K562 (cell line): Measurements from ENCODE around the gene ITK. TPM values are rescaled to one million over a fixed set of nuclear protein-coding genes. Genes with fewer than 3 reads are reported as not detected.

Source experiments
- ATF3 ChIP-seq, 2 experiments: fragments of 450-650 bp in 1 of 2; sonication (generic) in 1 of 2; formaldehyde crosslinking in 1 of 2; IDR thresholded peaks in 1 of 2; conservative IDR thresholded peaks in 1 of 2; 2 replicates each; pipeline versions ENCODE4 v1.6.1 to v1.8.1; 2016 to 2023; ENCODE audit warnings: mild to moderate bottlenecking in 2 of 2, moderate library complexity in 2 of 2, inconsistent platforms in 1 of 2, missing genetic modification reagents in 1 of 2
- E2F3 ChIP-seq: fragments of 250-450 bp; sonication (Bioruptor Pico); IDR thresholded peaks from 2 replicates; pipeline ENCODE4 v1.4.0; 2020; ENCODE audit warnings: mild to moderate bottlenecking
- FOSL1 ChIP-seq: fragments of 200-800 bp; sonication (Bioruptor generic); conservative IDR thresholded peaks from 2 replicates; pipeline ENCODE4 v1.6.1; 2016; ENCODE audit warnings: missing genetic modification characterization, missing compliant biosample characterization
- FOXP4 ChIP-seq: sonication (generic); formaldehyde crosslinking; IDR thresholded peaks from 2 replicates; pipeline ENCODE4 v1.8.0; 2022; ENCODE audit warnings: mild to moderate bottlenecking, missing genetic modification reagents, borderline replicate concordance
- ILF3 ChIP-seq: fragments of 450-650 bp; IDR thresholded peaks from 2 replicates; pipeline ENCODE4 v1.6.1; 2018; ENCODE audit warnings: antibody characterized with exemption, mild to moderate bottlenecking, moderate library complexity, borderline replicate concordance
- KDM2B ChIP-seq: fragments of 250-450 bp; sonication (Bioruptor Pico); IDR thresholded peaks from 2 replicates; pipeline ENCODE4 v1.8.0; 2021; ENCODE audit warnings: mild to moderate bottlenecking, moderate library complexity
- MAX ChIP-seq: sonication (generic); formaldehyde crosslinking; IDR thresholded peaks from 2 replicates; pipeline ENCODE4 v1.9.0; 2022; ENCODE audit warnings: mild to moderate bottlenecking, missing genetic modification reagents
- MEF2A ChIP-seq: IDR thresholded peaks from 2 replicates; pipeline ENCODE4 v1.6.1; 2011; ENCODE audit warnings: low read depth, mild to moderate bottlenecking, low read length, moderate library complexity; ENCODE audit not compliant: control insufficient read depth
- MXD1 ChIP-seq: fragments of 250-450 bp; sonication (Bioruptor Pico); IDR thresholded peaks from 2 replicates; pipeline ENCODE4 v1.8.0; 2021; ENCODE audit warnings: borderline replicate concordance, mild to moderate bottlenecking, moderate library complexity; ENCODE audit not compliant: poor library complexity, severe bottlenecking
- MYBL2 ChIP-seq, 2 experiments: fragments of 450-650 bp in 1 of 2; sonication (generic) in 1 of 2; formaldehyde crosslinking in 1 of 2; IDR thresholded peaks; 2 replicates each; pipeline versions ENCODE4 v1.6.1 to v1.8.1; 2017 to 2022; ENCODE audit warnings: borderline replicate concordance in 1 of 2, inconsistent platforms in 1 of 2, low read depth in 1 of 2, mild to moderate bottlenecking in 1 of 2, missing genetic modification reagents in 1 of 2, moderate library complexity in 1 of 2
- NFE2 ChIP-seq: IDR thresholded peaks from 2 replicates; pipeline ENCODE4 v1.6.1; 2014; ENCODE audit warnings: antibody characterized with exemption, low read depth
- PHB ChIP-seq: fragments of 250-450 bp; sonication (Bioruptor Pico); IDR thresholded peaks from 2 replicates; pipeline ENCODE4 v1.5.0; 2021
- POLR3A ChIP-seq: IDR thresholded peaks from 2 replicates; pipeline ENCODE4 v1.6.1; 2011; ENCODE audit warnings: borderline replicate concordance, mild to moderate bottlenecking, moderate library complexity; ENCODE audit not compliant: insufficient read length, insufficient read depth; ENCODE audit errors: extremely low read depth
- SAP30 ChIP-seq: fragments of 200-600 bp; sonication (generic); IDR thresholded peaks from 2 replicates; pipeline ENCODE4 v1.6.1; 2012; ENCODE audit warnings: borderline replicate concordance, low read depth, mild to moderate bottlenecking, moderate library complexity, low read length, control low read depth, inconsistent platforms; ENCODE audit not compliant: insufficient read depth, poor library complexity, severe bottlenecking
- SMARCA5 ChIP-seq: fragments of 450-650 bp; IDR thresholded peaks from 2 replicates; pipeline ENCODE4 v1.6.1; 2016
- SRSF1 ChIP-seq: fragments of 200-400 bp; formaldehyde crosslinking; IDR thresholded peaks from 2 replicates; pipeline ENCODE4 v1.6.1; 2017; ENCODE audit warnings: mild to moderate bottlenecking, low read depth, low read length, moderate library complexity
- TAF7 ChIP-seq: fragments of 450-650 bp; IDR thresholded peaks from 2 replicates; pipeline ENCODE4 v1.6.1; 2016; ENCODE audit warnings: missing genetic modification characterization, missing compliant biosample characterization
- XRCC3 ChIP-seq: fragments of 450-650 bp; IDR thresholded peaks from 2 replicates; pipeline ENCODE4 v1.6.1; 2017; ENCODE audit warnings: mild to moderate bottlenecking, moderate library complexity
- YBX1 ChIP-seq: fragments of 450-650 bp; IDR thresholded peaks from 2 replicates; pipeline ENCODE4 v1.7.1; 2016; ENCODE audit warnings: mild to moderate bottlenecking
- ZBTB12 ChIP-seq: fragments of 250-450 bp; sonication (Bioruptor Pico); IDR thresholded peaks from 2 replicates; pipeline ENCODE4 v1.4.0; 2020
- ZNF274 ChIP-seq: IDR thresholded peaks from 2 replicates; pipeline ENCODE4 v1.6.1; 2011; ENCODE audit warnings: low read depth, mild to moderate bottlenecking, low read length, moderate library complexity, borderline replicate concordance
- ZNF583 ChIP-seq: fragments of 250-450 bp; sonication (Bioruptor Pico); IDR thresholded peaks from 2 replicates; pipeline ENCODE4 v1.4.0; 2020
- ZNF589 ChIP-seq: fragments of 200-800 bp; sonication (Bioruptor generic); IDR thresholded peaks from 2 replicates; pipeline ENCODE4 v1.6.1; 2016; ENCODE audit warnings: low read depth, missing genetic modification characterization, missing compliant biosample characterization
- polyA plus RNA-seq, 8 experiments: library from polyadenylated mRNA; depleted of rRNA in 4 of 8; stranded (reverse) in 5 of 8; unstranded in 3 of 8; fragments of >200 nt; fragmentation: Nextera tagmentation in 2 of 8; fragmentation: Illumina TruSeq in 1 of 8; extraction: Ambion mirVana in 2 of 8; extraction: Trizol in 1 of 8; gene quantifications; 2 replicates each; pipeline versions ENCODE4 v1.2.1 to v1.2.3, GENCODE V29; 2011 to 2014; ENCODE audit warnings: inconsistent platforms in 1 of 8, missing spikeins in 1 of 8
- total RNA-seq, 7 experiments: library from RNA; depleted of rRNA in 6 of 7; stranded (reverse); fragments of >200 nt in 6 of 7; fragmentation: Illumina TruSeq in 2 of 7; extraction: Trizol in 2 of 7; gene quantifications; 2 replicates each; pipeline versions ENCODE4 v1.2.1 to v1.2.3, GENCODE V29; 2011 to 2021; ENCODE audit warnings: low replicate concordance in 1 of 7

Gene ITK
- total and polyA plus RNA-seq, 9 of the 15 experiments (the other 6 are each of a cell fraction or from before 2014, with no cell fraction given), result 0.04 to 0.75 TPM; not detected in 7

- TF ChIP-seq MYBL2 (IDR thresholded peaks at IDR 0.05; ENCODE audit: low read depth) (no peak), MYBL2 (CRISPR knock-in tag; IDR thresholded peaks at IDR 0.05; ENCODE audit: borderline replicate concordance) (no peak), MAX (CRISPR knock-in tag) (no peak), ATF3 (IDR thresholded peaks at IDR 0.05) (no peak; the same call in 1 of the 2 replicates), ATF3 (CRISPR knock-in tag; conservative IDR thresholded peaks at IDR 0.05) (no peak), MEF2A (no peak), SAP30 (no peak), KDM2B (CRISPR knock-in tag) (no peak), SRSF1 (no peak), ZNF583 (no peak), MXD1 (CRISPR knock-in tag) (no peak), POLR3A (no peak), FOSL1 (tag) (peak; percentile 45), ZNF589 (CRISPR knock-in tag) (no peak), ZNF274 (no peak), PHB (CRISPR knock-in tag) (no peak), E2F3 (CRISPR knock-in tag) (no peak), XRCC3 (no peak), SMARCA5 (no peak), ILF3 (no peak), YBX1 (no peak), ZBTB12 (CRISPR knock-in tag) (no peak), FOXP4 (CRISPR knock-in tag) (no peak), TAF7 (tag) (no peak), NFE2 (0 out of 2 replicates have a peak, but pooled peaks have one; percentile 3)
These were observed 35.0 kb downstream of the ITK start (continued) for GRCh38 chr5:157215514-157216167.
